Stimulated activated CD4-positive, alpha-beta T cell treated with anti-CD3 and anti-CD28 coated beads, Interleukin-4, amount 100 ng/mL, for 1 hour (primary cell): ENCODE measurements around the gene MDFIC2.
"Not testable (repeated sequence)": the region's sequence is repeated elsewhere in the genome, so short reads cannot be mapped to it uniquely, and the experiment has no call there.

Source experiments
- DNase-seq: peaks from one replicate; pipeline ENCODE4 v3.0.0-alpha.2; 2020

Gene MDFIC2

GRCh38 chr3:70312336-70312735 is at the start of gene MDFIC2:
TSS of gene MDFIC2 (minus strand) at chr3:70312638. CDS start at chr3:70311973, 665 bp downstream.
- DNase-seq, result no peak

DNA sequence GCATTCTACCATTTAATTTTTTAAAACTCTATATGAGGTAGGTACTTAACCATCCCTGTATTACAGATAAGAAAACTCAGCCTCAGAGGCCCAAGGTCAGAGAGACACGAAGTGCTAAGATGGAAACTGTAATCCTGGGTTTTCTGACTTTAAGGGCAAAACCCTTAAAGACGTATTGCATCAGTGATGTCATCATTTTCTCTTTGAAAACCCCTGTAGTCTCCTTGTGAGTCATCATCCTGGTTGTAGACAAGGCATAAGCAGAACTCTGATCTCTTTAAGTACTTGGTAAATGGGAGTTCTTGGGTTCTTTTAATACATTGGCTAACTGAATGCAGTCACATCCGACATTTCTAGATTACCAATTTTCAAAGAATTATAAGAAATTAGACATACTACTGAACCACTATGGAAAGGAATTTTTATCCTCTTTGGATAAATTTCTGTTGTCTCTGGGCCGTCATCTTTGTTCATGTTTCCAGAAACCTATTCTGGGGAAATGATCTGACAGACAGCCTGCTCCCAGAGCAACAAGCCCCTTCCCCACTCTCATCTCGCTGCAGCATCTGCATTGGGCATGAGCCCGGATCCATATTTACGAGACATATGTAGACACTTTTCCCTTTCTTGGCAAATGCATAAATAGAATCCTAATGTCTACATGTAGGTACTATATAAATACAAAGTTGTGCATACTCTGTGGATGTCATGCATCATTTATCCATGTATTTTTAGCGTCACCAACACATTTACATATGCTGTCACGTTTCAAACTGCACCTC is 48.7 kb upstream of the MDFIC2 start:
- no peak for DNase-seq

GRCh38 chr3:70359711-70360110 is 47.3 kb upstream of the MDFIC2 start:
- no peak for DNase-seq

DNA sequence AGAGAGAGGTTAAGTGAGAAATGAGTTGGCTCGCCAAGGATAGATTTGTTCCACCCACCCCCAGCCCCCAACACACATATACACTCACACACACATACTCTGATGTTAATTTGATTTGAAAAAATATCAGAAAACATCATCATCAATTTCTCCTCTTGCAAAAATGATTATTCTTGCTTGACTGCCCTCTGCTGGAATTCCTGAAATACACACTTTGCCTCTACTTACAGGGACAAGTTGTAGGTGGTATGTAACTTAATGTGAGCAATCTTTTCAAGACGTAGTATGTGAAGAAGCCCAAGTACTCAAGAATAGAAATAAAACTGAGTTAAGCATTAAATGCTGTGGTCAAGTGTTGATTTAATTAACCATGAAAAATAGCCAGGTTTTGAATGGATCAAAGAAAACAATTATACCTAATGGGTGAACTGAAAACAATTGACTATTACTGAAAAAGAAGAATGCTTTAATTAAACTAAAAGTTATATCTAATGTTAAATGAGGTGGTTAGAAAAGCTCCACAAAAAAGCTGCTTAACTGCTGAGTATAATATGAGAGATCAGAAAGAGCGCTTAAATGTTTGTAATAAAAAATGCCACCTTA is 46.6 kb upstream of the MDFIC2 start:
- DNase-seq, result no peak

GRCh38 chr3:70352215-70352614 is 39.8 kb upstream of the MDFIC2 start:
- DNase-seq, result no peak

- DNase-seq, result no peak
Measured at GRCh38 chr3:70342149-70342548, 29.7 kb upstream of the MDFIC2 start.

- DNase-seq, result not testable (repeated sequence)
Measured at GRCh38 chr3:70336885-70337284, 24.4 kb upstream of the MDFIC2 start.

DNA sequence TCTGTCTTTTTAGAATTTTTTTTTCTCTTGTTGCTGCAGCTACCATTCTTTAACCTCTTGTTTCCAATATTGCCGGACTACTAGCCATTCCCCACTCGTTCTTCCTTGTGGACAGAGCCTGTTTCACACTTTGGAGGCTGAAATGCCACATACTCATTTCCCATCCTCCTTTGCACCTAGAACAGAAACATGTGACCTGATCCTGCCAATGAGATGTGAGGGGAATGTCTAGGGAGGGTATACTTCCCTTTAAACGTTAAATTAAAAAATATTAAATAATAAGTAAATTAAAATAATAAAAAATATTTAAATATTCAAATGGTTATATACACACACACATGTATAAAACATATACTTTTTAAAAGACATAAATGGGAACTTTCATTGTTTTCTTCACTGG is 20.6 kb upstream of the MDFIC2 start:
- DNase-seq, result no peak

GRCh38 chr3:70315021-70315420 is 2.6 kb upstream of the MDFIC2 start:
- DNase-seq, result no peak

GRCh38 chr3:70310809-70311208 is 1.6 kb downstream of the MDFIC2 start:
- DNase-seq, result no peak

- DNase-seq, result no peak
Measured at GRCh38 chr3:70309591-70309990, 2.8 kb downstream of the MDFIC2 start.

- no peak for DNase-seq
Measured at GRCh38 chr3:70308760-70309159, 3.7 kb downstream of the MDFIC2 start.

DNA sequence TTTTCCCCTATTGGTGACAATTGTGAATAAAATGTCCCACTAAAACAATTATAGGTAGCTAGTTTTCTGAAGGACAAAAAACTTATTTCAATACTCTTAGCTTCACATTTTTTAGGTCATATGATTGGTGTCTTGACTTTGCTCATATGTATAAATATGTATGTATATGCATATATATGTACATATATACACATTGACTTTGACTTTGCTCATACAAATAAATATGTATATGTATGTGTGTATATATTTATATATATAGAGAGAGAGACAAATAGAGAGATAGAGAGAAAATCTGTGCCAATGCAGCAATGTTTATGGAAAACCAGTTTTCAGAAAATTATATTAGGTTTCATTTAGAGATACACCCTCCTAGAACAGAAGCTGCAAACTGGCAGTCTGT is 5.7 kb downstream of the MDFIC2 start:
- no peak for DNase-seq

GRCh38 chr3:70298385-70298784 is 14.1 kb downstream of the MDFIC2 start:
- no peak for DNase-seq

DNA sequence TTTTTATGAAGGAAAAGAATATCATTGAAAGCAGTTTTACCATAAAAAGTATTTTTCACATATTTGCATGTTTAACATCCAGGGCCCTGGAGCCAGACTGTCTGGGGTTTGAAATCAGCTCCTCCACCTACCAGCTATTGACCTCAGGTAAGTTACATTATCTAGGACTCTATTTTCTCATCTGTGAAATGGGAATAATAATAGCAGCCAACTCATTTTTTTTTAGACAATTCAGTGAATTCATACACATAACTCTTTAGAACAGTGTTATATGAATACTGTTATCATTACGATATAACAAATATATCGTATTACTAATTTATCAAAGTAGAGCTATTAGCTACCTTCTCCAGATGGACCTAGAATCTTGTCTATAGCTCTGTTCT is 21.3 kb downstream of the MDFIC2 start:
- DNase-seq, result no peak

DNA sequence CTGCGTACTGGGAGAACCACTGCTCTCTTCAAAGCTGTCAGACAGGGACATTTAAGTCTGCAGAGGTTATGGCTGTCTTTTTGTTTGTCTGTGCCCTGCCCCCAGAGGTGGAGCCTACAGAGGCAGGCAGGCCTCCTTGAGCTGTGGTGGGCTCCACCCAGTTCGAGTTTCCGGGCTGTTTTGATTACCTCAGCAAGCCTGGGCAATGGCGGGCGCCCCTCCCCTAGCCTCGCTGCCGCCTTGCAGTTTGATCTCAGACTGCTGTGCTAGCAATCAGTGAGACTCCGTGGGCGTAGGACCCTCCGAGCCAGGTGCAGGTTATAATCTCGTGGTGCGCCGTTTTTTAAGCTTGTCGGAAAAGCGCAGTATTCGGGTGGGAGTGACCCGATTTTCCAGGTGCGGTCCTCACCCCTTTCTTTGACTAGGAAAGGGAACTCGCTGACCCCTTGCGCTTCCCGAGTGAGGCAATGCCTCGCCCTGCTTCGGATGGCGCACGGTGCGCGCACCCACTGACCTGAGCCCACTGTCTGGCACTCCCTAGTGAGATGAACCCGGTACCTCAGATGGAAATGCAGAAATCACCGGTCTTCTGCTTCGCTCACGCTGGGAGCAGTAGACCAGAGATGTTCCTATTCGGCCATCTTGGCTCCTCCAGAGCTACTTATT is 21.9 kb downstream of the MDFIC2 start:
- DNase-seq, result not testable (repeated sequence)

DNA sequence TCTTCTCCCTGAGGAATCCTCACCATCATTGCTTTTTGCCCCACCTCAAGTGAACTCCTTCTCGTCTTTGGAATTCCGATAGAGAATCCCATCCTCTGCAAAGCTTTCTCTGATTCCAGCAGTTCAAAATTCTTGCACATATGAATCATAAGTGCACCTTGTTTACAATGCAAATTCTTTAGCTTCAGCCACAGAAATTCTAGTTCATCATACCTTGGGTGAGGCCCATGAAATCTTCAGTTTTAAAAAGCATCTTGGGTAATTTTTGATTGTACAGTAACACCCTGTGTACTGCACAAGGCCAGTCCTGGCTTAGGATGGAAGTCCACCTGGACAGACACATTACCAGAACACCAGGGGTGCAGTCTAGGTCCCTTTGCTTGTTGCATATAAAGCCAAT is 30.8 kb downstream of the MDFIC2 start:
- no peak for DNase-seq

DNA sequence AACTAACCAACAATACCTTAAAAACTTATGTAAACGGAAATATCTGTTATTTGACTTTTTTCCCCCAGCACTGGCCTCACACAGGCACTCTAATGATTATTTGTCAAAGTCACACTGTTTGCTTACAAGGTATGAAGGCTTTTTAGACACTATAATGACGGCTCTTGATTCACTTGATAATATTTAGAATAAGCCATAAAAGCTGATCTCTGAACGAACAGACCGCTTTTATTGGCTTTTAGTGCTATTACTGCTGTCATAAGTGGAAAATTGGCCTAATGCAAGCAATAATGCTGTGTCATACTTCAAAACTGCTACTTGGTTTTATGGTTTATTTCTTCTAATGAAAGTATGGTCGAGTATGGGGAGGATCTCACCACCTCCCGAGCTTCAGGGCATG is 35.1 kb downstream of the MDFIC2 start:
- no peak for DNase-seq

DNA sequence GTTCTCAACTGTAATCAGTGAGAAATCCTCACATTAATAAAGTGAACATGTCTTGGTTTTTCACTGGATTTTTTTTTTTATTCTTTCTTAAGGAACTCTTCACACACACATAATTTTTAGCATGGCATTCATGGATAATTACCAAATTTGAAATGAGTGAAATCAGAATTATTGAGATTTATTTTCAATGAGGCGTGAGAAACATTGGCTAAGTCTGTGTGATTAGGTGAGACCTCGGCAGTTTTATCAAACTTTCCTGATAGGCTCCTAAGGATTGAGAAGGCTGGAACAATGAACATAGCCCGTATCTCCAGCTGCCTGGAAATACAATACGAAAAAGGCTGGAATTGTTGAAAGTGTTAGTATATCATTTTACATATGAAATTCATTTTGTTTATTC is 35.5 kb downstream of the MDFIC2 start:
- no peak for DNase-seq

GRCh38 chr3:70273492-70273891 is 38.9 kb downstream of the MDFIC2 start:
- DNase-seq, result no peak

DNA sequence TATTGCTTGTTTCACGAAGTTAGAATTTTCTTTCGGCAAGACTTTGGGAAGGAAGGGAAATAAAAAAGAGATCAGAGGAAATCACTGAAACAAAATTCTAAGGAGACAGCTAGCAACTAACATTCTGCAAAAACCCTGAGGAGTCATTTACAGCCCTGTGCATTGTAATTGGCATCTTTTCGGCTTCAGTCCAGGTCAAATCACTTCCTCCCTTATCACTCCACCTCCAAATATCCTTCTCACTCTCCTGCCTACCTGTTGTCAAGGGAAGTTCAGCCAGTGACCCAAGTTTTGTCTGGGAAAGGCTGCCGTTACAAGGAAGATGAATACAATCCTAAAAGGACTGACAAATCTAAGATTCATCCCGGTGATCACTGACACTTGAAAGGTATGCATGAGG is 39.6 kb downstream of the MDFIC2 start:
- no peak for DNase-seq

GRCh38 chr3:70264122-70264780 is 48.2 kb downstream of the MDFIC2 start:
- DNase-seq, result no peak

DNA sequence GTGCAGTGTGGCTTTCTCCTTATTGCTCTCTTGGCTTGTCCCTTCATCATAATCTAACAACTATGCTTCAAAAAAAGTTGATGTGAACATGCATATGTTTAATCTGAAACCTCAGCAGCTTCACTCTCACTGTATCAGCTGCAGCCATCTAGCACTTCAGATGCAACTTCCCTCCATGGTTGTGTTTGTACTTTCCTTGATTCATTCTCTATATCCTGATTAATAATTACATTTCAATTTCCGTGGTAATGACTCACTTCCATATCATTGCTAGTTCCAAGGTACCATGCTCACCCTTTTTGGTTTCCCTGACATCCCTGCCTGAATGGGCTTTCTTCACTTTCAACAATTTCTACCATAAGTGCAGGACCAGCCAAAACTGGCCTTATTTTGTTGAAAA is 51.2 kb downstream of the MDFIC2 start:
- DNase-seq, result no peak

DNA sequence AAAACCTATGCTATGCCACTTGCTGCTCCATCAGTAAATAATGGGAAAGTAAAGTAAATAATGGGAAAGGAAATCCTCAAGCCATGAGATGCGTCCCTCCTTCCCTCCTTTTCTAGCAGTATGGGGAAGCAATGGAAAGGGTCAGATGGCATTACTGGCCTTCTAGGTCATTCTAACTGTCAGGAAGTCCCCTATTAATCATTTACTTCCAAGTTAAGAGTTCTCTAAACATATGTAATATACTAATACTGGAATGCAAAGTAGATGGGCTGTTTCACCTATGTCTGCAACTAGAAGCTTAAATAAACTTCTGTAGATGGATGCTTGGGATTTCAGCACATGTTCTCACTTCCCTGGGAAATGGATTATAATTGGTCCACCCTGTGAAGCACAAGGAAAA is 55.9 kb downstream of the MDFIC2 start:
- no peak for DNase-seq
